Prostate gland (tissue), 2 donors: Measurements from ENCODE around the gene DAPK1. TPM values are rescaled to one million over a fixed set of nuclear protein-coding genes. Genes with fewer than 3 reads are reported as not detected.
A peak's percentile ranks its signal among the peaks of the same experiment; 100 is the strongest.

Experiments used
- DNase-seq: peaks from one replicate; pipeline ENCODE4 v3.0.0-alpha.2; 2019; ENCODE audit warnings: low spot score
- H3K27ac ChIP-seq, 2 donors: fragments of 200-600 bp; sonication (generic); 2 replicates each; pipeline ENCODE4 v1.5.1; 2017 to 2019
- H3K27me3 ChIP-seq: fragments of 200-600 bp; sonication (generic); replicated peaks from 2 replicates; pipeline ENCODE4 v1.5.1; 2019; ENCODE audit not compliant: insufficient read depth
- H3K36me3 ChIP-seq, 2 donors: fragments of 200-600 bp; sonication (generic); 1 replicate in 1 of 2; 2 replicates in 1 of 2; pipeline versions ENCODE4 v1.5.1 to v1.8.1; 2017 to 2019
- H3K4me1 ChIP-seq: fragments of 200-600 bp; sonication (generic); replicated peaks from 2 replicates; pipeline ENCODE4 v1.5.1; 2019
- H3K4me3 ChIP-seq, 2 donors: fragments of 200-600 bp; sonication (generic); 2 replicates each; pipeline ENCODE4 v1.5.1; 2017 to 2019
- H3K9me3 ChIP-seq: fragments of 200-600 bp; sonication (generic); 2 replicates; pipeline ENCODE4 v1.5.1; 2017
- POLR2A ChIP-seq: fragments of 450-650 bp; IDR thresholded peaks from one replicate; pipeline ENCODE4 v1.6.1; 2016; ENCODE audit warnings: antibody characterized with exemption, mild to moderate bottlenecking
- POLR2AphosphoS5 ChIP-seq: sonication (generic); formaldehyde crosslinking; IDR thresholded peaks from one replicate; pipeline ENCODE4 v1.6.1; 2017; ENCODE audit warnings: antibody characterized with exemption
- WGBS: methylation state at CpG from one replicate; pipeline ENCODE4 v1.1.5; 2018; 5-methylcytosine and 5-hydroxymethylcytosine counted together
- intact Hi-C: fragments of 100-400 bp; cut with DNase I; formaldehyde crosslinking; loops from one replicate; pipeline ENCODE4 v1.14.2; 2022
- total RNA-seq, 2 donors: library from RNA; depleted of rRNA; stranded (reverse); fragments of >200 nt; gene quantifications; one replicate each; pipeline ENCODE4 v1.1.0, GENCODE V29; 2016
- TF ChIP-seq, protein P1 (sequence below), 4 experiments: fragments of 200-600 bp in 2 of 4; fragments of 450-650 bp in 2 of 4; sonication (generic) in 2 of 4; IDR thresholded peaks; 1 replicate in 3 of 4; 2 replicates in 1 of 4; pipeline ENCODE4 v1.5.1; 2016 to 2019; ENCODE audit warnings: antibody characterized with exemption in 4 of 4, mild to moderate bottlenecking in 2 of 4, moderate library complexity in 2 of 4

The DAPK1 gene
- total RNA-seq, 2 donors from 2014 or later: 13.9 to 39.1 TPM

DNA sequence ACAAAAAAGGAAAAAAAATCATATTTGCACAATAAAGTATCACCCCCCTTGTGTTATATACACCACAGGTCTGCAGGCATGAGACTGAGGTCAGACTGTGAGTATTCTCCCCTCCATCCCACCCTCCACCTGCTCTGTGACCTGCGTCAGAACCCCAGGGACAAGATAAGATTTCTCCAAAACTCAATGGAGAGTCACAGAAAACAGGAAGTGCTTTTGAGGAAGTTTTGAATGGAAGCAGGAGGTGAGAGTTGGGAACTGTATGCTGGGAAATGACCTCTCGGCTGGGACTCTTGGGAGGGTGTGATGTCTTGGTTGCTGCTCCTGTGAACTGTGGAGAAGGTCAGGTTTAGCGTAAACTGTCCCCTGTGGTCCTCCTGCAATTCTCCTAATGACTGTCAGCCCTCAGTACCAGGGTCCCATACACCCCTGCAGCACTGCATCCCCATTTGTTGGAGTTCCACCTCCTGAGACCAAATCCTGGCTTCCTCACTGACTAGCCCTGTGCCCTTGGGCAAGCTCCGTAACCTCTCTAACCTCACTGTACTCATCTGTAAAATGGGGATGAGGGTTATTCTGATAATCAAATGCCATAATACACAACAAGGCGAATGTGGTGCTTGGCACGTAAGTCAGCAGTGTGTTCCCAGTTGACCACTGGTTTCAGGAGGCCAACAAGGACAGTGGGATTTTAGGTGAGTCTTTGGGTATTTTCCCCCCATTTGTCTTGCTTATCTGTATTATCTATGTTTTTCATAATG is 221.4 kb downstream of the DAPK1 start:
- no peaks in the 10 kb centered on the region for H3K36me3 ChIP-seq
- H3K27me3 ChIP-seq: no peaks in the 10 kb centered on the region
- no peak overlapping the region for H3K4me3 ChIP-seq
- DNase-seq: no peak
- no peaks in the 10 kb centered on the region for H3K9me3 ChIP-seq
- 92% methylated on average over 6 of the region's 6 CpGs for WGBS
- intact Hi-C loops: no loop called here
- TF ChIP-seq POLR2AphosphoS5 (no peak), POLR2A (no peak)
- TF ChIP-seq, protein P1, sequence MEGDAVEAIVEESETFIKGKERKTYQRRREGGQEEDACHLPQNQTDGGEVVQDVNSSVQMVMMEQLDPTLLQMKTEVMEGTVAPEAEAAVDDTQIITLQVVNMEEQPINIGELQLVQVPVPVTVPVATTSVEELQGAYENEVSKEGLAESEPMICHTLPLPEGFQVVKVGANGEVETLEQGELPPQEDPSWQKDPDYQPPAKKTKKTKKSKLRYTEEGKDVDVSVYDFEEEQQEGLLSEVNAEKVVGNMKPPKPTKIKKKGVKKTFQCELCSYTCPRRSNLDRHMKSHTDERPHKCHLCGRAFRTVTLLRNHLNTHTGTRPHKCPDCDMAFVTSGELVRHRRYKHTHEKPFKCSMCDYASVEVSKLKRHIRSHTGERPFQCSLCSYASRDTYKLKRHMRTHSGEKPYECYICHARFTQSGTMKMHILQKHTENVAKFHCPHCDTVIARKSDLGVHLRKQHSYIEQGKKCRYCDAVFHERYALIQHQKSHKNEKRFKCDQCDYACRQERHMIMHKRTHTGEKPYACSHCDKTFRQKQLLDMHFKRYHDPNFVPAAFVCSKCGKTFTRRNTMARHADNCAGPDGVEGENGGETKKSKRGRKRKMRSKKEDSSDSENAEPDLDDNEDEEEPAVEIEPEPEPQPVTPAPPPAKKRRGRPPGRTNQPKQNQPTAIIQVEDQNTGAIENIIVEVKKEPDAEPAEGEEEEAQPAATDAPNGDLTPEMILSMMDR (IDR thresholded peaks at IDR 0.05): no peak
- H3K27ac ChIP-seq: no peak overlapping the region
- peaks cover 3% of the 10 kb centered on the region for H3K4me1 ChIP-seq

GRCh38 chr9:87720173-87720572 is 222.5 kb downstream of the DAPK1 start:
- Histone ChIP-seq H3K27me3 (no peaks in the 10 kb centered on the region), H3K27ac (no peak overlapping the region), H3K36me3 (no peaks in the 10 kb centered on the region), H3K4me1 (no peaks in the 10 kb centered on the region), H3K9me3 (no peaks in the 10 kb centered on the region), H3K4me3 (no peak overlapping the region)
- intact Hi-C loops: no loop called here
- no peak for DNase-seq
- WGBS: 86% methylated on average over 2 of the region's 2 CpGs
- TF ChIP-seq, protein P1 (IDR thresholded peaks at IDR 0.05): no peak
- TF ChIP-seq POLR2AphosphoS5: no peak

DNA sequence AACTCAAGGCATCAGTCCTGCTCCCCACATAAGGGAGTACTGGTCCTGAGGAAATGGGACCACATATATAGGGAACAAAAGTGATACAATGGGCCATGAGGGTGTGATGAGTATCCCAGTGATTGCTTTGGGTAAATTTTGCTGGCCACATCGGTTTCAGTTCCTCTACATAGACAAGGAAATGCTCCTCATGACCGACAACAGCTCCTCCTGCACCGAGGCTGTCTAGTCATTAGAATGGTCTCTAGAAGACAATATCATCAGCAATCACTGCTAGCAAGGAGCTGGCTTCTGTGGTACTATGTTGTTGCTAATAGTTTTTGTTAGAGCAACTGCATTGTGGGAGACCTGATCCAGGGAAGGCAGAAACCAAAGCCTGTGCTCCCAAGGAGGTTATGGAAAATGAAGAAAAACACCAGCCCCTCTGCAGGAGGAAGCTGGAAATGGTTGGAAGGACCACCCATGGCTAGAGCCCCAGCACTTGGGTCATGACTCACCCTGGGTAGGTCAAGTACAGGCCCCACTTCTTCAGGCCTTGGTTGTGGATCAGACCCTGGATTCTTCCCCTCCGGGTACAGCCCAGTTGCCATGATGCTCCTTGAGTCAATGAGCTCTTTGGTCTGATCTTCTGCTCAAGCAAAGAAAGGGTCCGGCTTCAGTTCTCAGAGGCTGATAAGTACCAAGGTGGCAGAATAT is 224.9 kb downstream of the DAPK1 start:
- Histone ChIP-seq H3K4me1 (peaks cover 4% of the 10 kb centered on the region), H3K4me3 (no peak overlapping the region), H3K27me3 (no peaks in the 10 kb centered on the region), H3K27ac (no peak overlapping the region), H3K9me3 (no peaks in the 10 kb centered on the region), H3K36me3 (no peaks in the 10 kb centered on the region)
- intact Hi-C loops: no loop called here
- 93% methylated on average over 5 of the region's 5 CpGs for WGBS
- DNase-seq: no peak
- TF ChIP-seq, protein P1 (IDR thresholded peaks at IDR 0.05): no peak
- TF ChIP-seq POLR2A (no peak), POLR2AphosphoS5 (no peak)

- Histone ChIP-seq H3K4me1 (peaks cover 4% of the 10 kb centered on the region), H3K9me3 (no peaks in the 10 kb centered on the region), H3K4me3 (peak overlapping the region; percentile 57 to 62), H3K27me3 (no peaks in the 10 kb centered on the region), H3K36me3 (no peaks in the 10 kb centered on the region), H3K27ac (peak overlapping the region; percentile 90 to 94)
- 7% methylated on average over 25 of the region's 25 CpGs for WGBS
- intact Hi-C loops: loop anchor here (5.0 kb wide), 1 partner anchor 247 kb away; the partner anchor contains the start of gene CDK20
- TF ChIP-seq POLR2AphosphoS5: no peak
- TF ChIP-seq POLR2A: no peak
- TF ChIP-seq, protein P1 (IDR thresholded peaks at IDR 0.05): no peak
- DNase-seq: no peak
Observed at GRCh38 chr9:87725356-87725899, 227.8 kb downstream of the DAPK1 start.
